Activated CD8-positive, alpha-beta T cell treated with anti-CD3 and anti-CD28 coated beads for 36 hours (primary cell): ENCODE measurements around the gene KRTAP10-5. TPM values are rescaled to one million over a fixed set of nuclear protein-coding genes. Genes with fewer than 3 reads are reported as not detected.
A peak's percentile ranks its signal among the peaks of the same experiment; 100 is the strongest.

Source experiments
- ATAC-seq: fragments of 200-7000 bp; cut with Tn5 transposase; one replicate; pipeline ENCODE4 v1.10.0; 2021; ENCODE audit warnings: mild to moderate bottlenecking, moderate library complexity
- CTCF ChIA-PET: fragments of 350-600 bp; sonication (Branson Sonifier 250); formaldehyde crosslinking; loops from one replicate; lab custom pipeline; 2021; ENCODE audit warnings: antibody characterized with exemption; lab: Charles Lee
- POLR2A ChIA-PET: fragments of 350-600 bp; sonication (Branson Sonifier 250); formaldehyde crosslinking; loops from one replicate; lab custom pipeline; 2021; ENCODE audit warnings: antibody characterized with exemption; lab: Charles Lee
- DNase-seq: peaks from one replicate; pipeline ENCODE4 v3.0.0-alpha.2; 2020
- H3K27ac Mint-ChIP-seq: one replicate; pipeline ENCODE4 v1.8.0; 2021; ENCODE audit warnings: mild to moderate bottlenecking, mixed read lengths
- H3K27me3 Mint-ChIP-seq: one replicate; pipeline ENCODE4 v1.8.0; 2021; ENCODE audit warnings: mixed read lengths
- H3K36me3 Mint-ChIP-seq: one replicate; pipeline ENCODE4 v1.8.0; 2021; ENCODE audit warnings: low read depth, mixed read lengths
- H3K4me1 Mint-ChIP-seq: one replicate; pipeline ENCODE4 v1.8.0; 2021; ENCODE audit warnings: low read depth, mixed read lengths
- H3K4me3 Mint-ChIP-seq: one replicate; pipeline ENCODE4 v1.8.0; 2021; ENCODE audit warnings: mild to moderate bottlenecking, moderate library complexity, mixed read lengths
- H3K9me3 Mint-ChIP-seq: one replicate; pipeline ENCODE4 v1.8.0; 2021; ENCODE audit warnings: mixed read lengths
- CTCF ChIP-seq: fragments of 200-600 bp; IDR thresholded peaks from one replicate; pipeline ENCODE4 v1.8.0; 2022; ENCODE audit warnings: antibody characterized with exemption, mild to moderate bottlenecking
- intact Hi-C: fragments of 100-400 bp; cut with micrococcal nuclease; formaldehyde crosslinking; loops from one replicate; pipeline ENCODE4 v1.10.0; 2022
- total RNA-seq, 2 experiments: library from RNA; stranded (reverse); gene quantifications; one replicate each; pipeline ENCODE4 v1.2.3, GENCODE V29; 2021

The KRTAP10-5 gene
- total RNA-seq, 2 experiments from 2014 or later = not detected

- Mint-ChIP-seq H3K4me3 (no peak overlapping the region), H3K36me3 (no peaks in the 10 kb centered on the region), H3K27me3 (no peaks in the 10 kb centered on the region), H3K9me3 (peaks cover 3% of the 10 kb centered on the region), H3K27ac (no peak overlapping the region), H3K4me1 (peaks cover 14% of the 10 kb centered on the region)
- ChIA-PET CTCF (no interaction called here), POLR2A (interaction anchor here (1.0 kb wide), 1 partner anchor 13 kb away, joined by 4 read pairs; no protein-coding TSS in a partner anchor)
- no peak for TF ChIP-seq CTCF
- ATAC-seq (no peak), DNase-seq (no peak)
- intact Hi-C loops = no loop called here
Observed at GRCh38 chr21:44568261-44568660, 12.1 kb downstream of the KRTAP10-5 start.

GRCh38 chr21:44567481-44568171, 12.8 kb downstream of the KRTAP10-5 start:
- Mint-ChIP-seq H3K36me3 (no peaks in the 10 kb centered on the region), H3K4me1 (peaks cover 14% of the 10 kb centered on the region), H3K27ac (no peak overlapping the region), H3K4me3 (no peak overlapping the region), H3K27me3 (no peaks in the 10 kb centered on the region), H3K9me3 (peaks cover 5% of the 10 kb centered on the region)
- intact Hi-C loops = no loop called here
- ChIA-PET CTCF (no interaction called here), POLR2A (interaction anchor here (1.0 kb wide), 1 partner anchor 14 kb away, joined by 4 read pairs; no protein-coding TSS in a partner anchor)
- DNase-seq (no peak), ATAC-seq (no peak)
- TF ChIP-seq CTCF = no peak

GRCh38 chr21:44566403-44566802, 14.0 kb downstream of the KRTAP10-5 start:
- TF ChIP-seq CTCF = no peak
- DNase-seq (no peak), ATAC-seq (no peak)
- Mint-ChIP-seq H3K27ac (no peak overlapping the region), H3K27me3 (no peaks in the 10 kb centered on the region), H3K4me1 (peaks cover 14% of the 10 kb centered on the region), H3K9me3 (peaks cover 16% of the 10 kb centered on the region), H3K36me3 (no peaks in the 10 kb centered on the region), H3K4me3 (no peak overlapping the region)
- ChIA-PET CTCF (no interaction called here), POLR2A (no interaction called here)
- intact Hi-C loops = no loop called here

GRCh38 chr21:44564886-44565598, 15.4 kb downstream of the KRTAP10-5 start:
- Mint-ChIP-seq H3K4me3 (no peak overlapping the region), H3K9me3 (peaks cover 23% of the 10 kb centered on the region), H3K27ac (peak overlapping the region; percentile 66), H3K36me3 (no peaks in the 10 kb centered on the region), H3K4me1 (peaks cover 14% of the 10 kb centered on the region), H3K27me3 (no peaks in the 10 kb centered on the region)
- CTCF ChIA-PET = interaction anchor here (0.7 kb wide), 1 partner anchor 55 kb away, joined by 3 read pairs; no protein-coding TSS in a partner anchor
- TF ChIP-seq CTCF = no peak
- no peak for DNase-seq
- intact Hi-C loops = no loop called here
- ATAC-seq = peak; percentile 30
- POLR2A ChIA-PET = no interaction called here

GRCh38 chr21:44564099-44564498, 16.3 kb downstream of the KRTAP10-5 start:
- peaks cover 23% of the 10 kb centered on the region for H3K9me3 Mint-ChIP-seq
- H3K4me1 Mint-ChIP-seq = peaks cover 14% of the 10 kb centered on the region
- no peak for ATAC-seq
- ChIA-PET POLR2A (no interaction called here), CTCF (no interaction called here)
- H3K27me3 Mint-ChIP-seq = no peaks in the 10 kb centered on the region
- H3K27ac Mint-ChIP-seq = no peak overlapping the region
- no peak for TF ChIP-seq CTCF
- no peaks in the 10 kb centered on the region for H3K36me3 Mint-ChIP-seq
- DNase-seq = no peak
- intact Hi-C loops = no loop called here
- no peak overlapping the region for H3K4me3 Mint-ChIP-seq
